HEK293 (cell line): Measurements from ENCODE around the gene PCNX4.

Experiments used
- BCL11A ChIP-seq: fragments of 450-650 bp; formaldehyde crosslinking; IDR thresholded peaks from 2 replicates; pipeline ENCODE4 v1.5.1; 2016; ENCODE audit warnings: low read depth, missing biosample characterization, missing genetic modification characterization
- CTCF ChIP-seq: fragments of 450-650 bp; formaldehyde crosslinking; IDR thresholded peaks from 2 replicates; pipeline ENCODE4 v1.5.1; 2016; ENCODE audit warnings: missing biosample characterization, missing genetic modification characterization
- GLIS1 ChIP-seq: fragments of 450-650 bp; formaldehyde crosslinking; IDR thresholded peaks from 2 replicates; pipeline ENCODE4 v1.5.1; 2016; ENCODE audit warnings: missing biosample characterization, missing genetic modification characterization
- PRDM1 ChIP-seq: fragments of 450-650 bp; formaldehyde crosslinking; IDR thresholded peaks from 2 replicates; pipeline ENCODE4; 2016; ENCODE audit warnings: missing biosample characterization, missing genetic modification characterization
- SP2 ChIP-seq: fragments of 450-650 bp; formaldehyde crosslinking; IDR thresholded peaks from 2 replicates; pipeline ENCODE4 v1.5.1; 2016; ENCODE audit warnings: missing biosample characterization, missing genetic modification characterization
- SP7 ChIP-seq: fragments of 450-650 bp; formaldehyde crosslinking; IDR thresholded peaks from 2 replicates; pipeline ENCODE4 v1.5.1; 2016; ENCODE audit warnings: missing biosample characterization, missing genetic modification characterization
- ZBTB20 ChIP-seq: fragments of 450-650 bp; formaldehyde crosslinking; IDR thresholded peaks from 2 replicates; pipeline ENCODE4 v1.5.1; 2016; ENCODE audit warnings: missing biosample characterization, missing genetic modification characterization
- ZNF114 ChIP-seq: fragments of 450-650 bp; formaldehyde crosslinking; IDR thresholded peaks from 2 replicates; pipeline ENCODE4 v1.5.0; 2017; ENCODE audit warnings: missing biosample characterization, missing genetic modification characterization
- ZNF146 ChIP-seq: fragments of 450-650 bp; formaldehyde crosslinking; IDR thresholded peaks from 2 replicates; pipeline ENCODE4 v1.5.1; 2016; ENCODE audit warnings: missing biosample characterization, missing genetic modification characterization
- ZNF184 ChIP-seq: fragments of 450-650 bp; IDR thresholded peaks from 2 replicates; pipeline ENCODE4 v1.5.1; 2018; ENCODE audit warnings: missing biosample characterization, mild to moderate bottlenecking, missing genetic modification characterization
- ZNF211 ChIP-seq: fragments of 450-650 bp; formaldehyde crosslinking; IDR thresholded peaks from 2 replicates; pipeline ENCODE4 v1.5.1; 2016; ENCODE audit warnings: low read depth, missing biosample characterization, missing genetic modification characterization
- ZNF214 ChIP-seq: fragments of 450-650 bp; formaldehyde crosslinking; IDR thresholded peaks from 2 replicates; pipeline ENCODE4 v1.5.1; 2017; ENCODE audit warnings: missing biosample characterization, mild to moderate bottlenecking, missing genetic modification characterization, borderline replicate concordance
- ZNF274 ChIP-seq, 2 experiments: fragments of 200-500 bp in 1 of 2; fragments of 450-650 bp in 1 of 2; sonication (Bioruptor generic) in 1 of 2; formaldehyde crosslinking in 1 of 2; IDR thresholded peaks; 2 replicates each; pipeline versions ENCODE4 v1.5.1 to v1.6.1; 2014 to 2016; ENCODE audit warnings: borderline replicate concordance in 1 of 2, inconsistent platforms in 1 of 2, low read length in 1 of 2, missing biosample characterization in 1 of 2, missing genetic modification characterization in 1 of 2
- ZNF394 ChIP-seq: fragments of 450-650 bp; formaldehyde crosslinking; IDR thresholded peaks from 2 replicates; pipeline ENCODE4 v1.5.1; 2016; ENCODE audit warnings: missing biosample characterization, missing genetic modification characterization, mild to moderate bottlenecking, moderate library complexity, borderline replicate concordance
- ZNF426 ChIP-seq: fragments of 450-650 bp; formaldehyde crosslinking; IDR thresholded peaks from 2 replicates; pipeline ENCODE4 v1.5.1; 2017; ENCODE audit warnings: missing biosample characterization, missing genetic modification characterization, mild to moderate bottlenecking, inconsistent platforms, moderate library complexity
- ZNF555 ChIP-seq: fragments of 450-650 bp; formaldehyde crosslinking; conservative IDR thresholded peaks from 2 replicates; pipeline ENCODE4 v1.5.1; 2017; ENCODE audit warnings: missing biosample characterization, mild to moderate bottlenecking, missing genetic modification characterization, inconsistent platforms
- ZNF571 ChIP-seq: fragments of 450-650 bp; formaldehyde crosslinking; IDR thresholded peaks from 2 replicates; pipeline ENCODE4 v1.5.0; 2017; ENCODE audit warnings: missing biosample characterization, missing genetic modification characterization
- ZNF610 ChIP-seq: fragments of 450-650 bp; formaldehyde crosslinking; IDR thresholded peaks from 2 replicates; pipeline ENCODE4 v1.5.1; 2016; ENCODE audit warnings: missing biosample characterization, missing genetic modification characterization, borderline replicate concordance
- ZNF629 ChIP-seq: fragments of 450-650 bp; formaldehyde crosslinking; IDR thresholded peaks from 2 replicates; pipeline ENCODE4 v1.5.1; 2017; ENCODE audit warnings: missing biosample characterization, missing genetic modification characterization
- ZNF660 ChIP-seq: fragments of 450-650 bp; IDR thresholded peaks from 2 replicates; pipeline ENCODE4 v1.5.1; 2018; ENCODE audit warnings: missing biosample characterization, mild to moderate bottlenecking, missing genetic modification characterization
- ZNF670 ChIP-seq: fragments of 450-650 bp; formaldehyde crosslinking; IDR thresholded peaks from 2 replicates; pipeline ENCODE4 v1.5.1; 2016; ENCODE audit warnings: missing biosample characterization, missing genetic modification characterization, low read depth
- ZNF830 ChIP-seq: fragments of 450-650 bp; IDR thresholded peaks from 2 replicates; pipeline ENCODE4 v1.5.0; 2018; ENCODE audit warnings: missing biosample characterization, missing genetic modification characterization, low read depth, mild to moderate bottlenecking, moderate library complexity
- TF ChIP-seq, protein P1 (sequence below): fragments of 450-650 bp; formaldehyde crosslinking; IDR thresholded peaks from 2 replicates; pipeline ENCODE4 v1.5.1; 2016; ENCODE audit warnings: missing biosample characterization, missing genetic modification characterization
- TF ChIP-seq, protein P2 (sequence below): fragments of 450-650 bp; formaldehyde crosslinking; IDR thresholded peaks from 2 replicates; pipeline ENCODE4 v1.5.1; 2016; ENCODE audit warnings: missing biosample characterization, missing genetic modification characterization, borderline replicate concordance
- TF ChIP-seq, protein P3 (sequence below): fragments of 450-650 bp; formaldehyde crosslinking; IDR thresholded peaks from 2 replicates; pipeline ENCODE4 v1.5.1; 2016; ENCODE audit warnings: missing biosample characterization, missing genetic modification characterization
- TF ChIP-seq, protein P4 (sequence below): fragments of 450-650 bp; formaldehyde crosslinking; IDR thresholded peaks from 2 replicates; pipeline ENCODE4 v1.5.1; 2017; ENCODE audit warnings: missing biosample characterization, missing genetic modification characterization
- TF ChIP-seq, protein P5 (sequence below): fragments of 450-650 bp; formaldehyde crosslinking; IDR thresholded peaks from 2 replicates; pipeline ENCODE4 v1.5.1; 2016; ENCODE audit warnings: missing biosample characterization, missing genetic modification characterization

The PCNX4 gene

DNA sequence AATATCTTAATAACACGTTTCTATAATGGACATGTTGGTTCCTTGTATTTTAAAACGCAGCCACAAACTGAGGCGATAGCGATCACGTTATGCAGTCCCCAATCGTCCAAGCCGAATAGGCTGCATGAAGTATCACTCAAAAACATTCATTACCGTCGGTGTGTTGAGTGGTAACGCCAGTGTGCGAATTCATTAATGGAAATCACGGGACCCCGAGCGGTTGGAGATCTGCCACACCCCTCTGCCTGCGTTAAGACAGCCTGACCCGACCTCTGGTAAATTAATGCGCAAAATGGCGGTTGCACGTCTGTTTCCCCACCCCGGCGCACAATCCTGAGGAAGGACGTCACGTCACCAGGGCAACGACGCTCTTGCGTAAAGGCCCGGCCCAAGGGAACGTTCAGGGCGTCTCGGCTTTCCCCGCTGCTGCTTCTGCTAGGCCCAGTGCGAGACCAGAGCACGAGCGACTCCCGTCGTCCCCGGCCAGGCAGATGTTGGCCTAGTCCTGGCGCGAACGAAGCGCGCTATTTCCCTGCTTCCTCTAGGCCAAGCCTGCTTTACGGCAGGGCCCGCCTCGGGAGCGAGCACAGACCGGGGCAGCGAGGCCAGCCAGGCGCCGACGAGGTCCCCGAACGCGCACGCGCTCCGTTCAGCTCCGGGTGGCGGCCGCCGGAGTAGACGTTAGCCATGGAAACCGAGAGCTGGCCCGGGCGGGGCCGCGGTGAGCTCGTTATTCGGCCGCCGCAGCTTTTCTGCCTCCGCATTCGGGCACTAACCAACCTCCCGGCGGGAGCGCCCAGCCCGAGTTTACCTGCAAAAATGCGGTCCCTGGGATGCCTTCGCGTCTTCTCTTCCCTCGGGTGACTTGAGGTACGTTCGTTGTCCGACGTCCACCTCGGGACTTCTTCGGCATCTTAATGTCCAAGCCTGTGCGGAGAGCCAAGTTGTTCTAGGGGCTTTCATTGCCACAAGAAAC lies at the start of gene PCNX4 (continued):
- TF ChIP-seq, protein P1, sequence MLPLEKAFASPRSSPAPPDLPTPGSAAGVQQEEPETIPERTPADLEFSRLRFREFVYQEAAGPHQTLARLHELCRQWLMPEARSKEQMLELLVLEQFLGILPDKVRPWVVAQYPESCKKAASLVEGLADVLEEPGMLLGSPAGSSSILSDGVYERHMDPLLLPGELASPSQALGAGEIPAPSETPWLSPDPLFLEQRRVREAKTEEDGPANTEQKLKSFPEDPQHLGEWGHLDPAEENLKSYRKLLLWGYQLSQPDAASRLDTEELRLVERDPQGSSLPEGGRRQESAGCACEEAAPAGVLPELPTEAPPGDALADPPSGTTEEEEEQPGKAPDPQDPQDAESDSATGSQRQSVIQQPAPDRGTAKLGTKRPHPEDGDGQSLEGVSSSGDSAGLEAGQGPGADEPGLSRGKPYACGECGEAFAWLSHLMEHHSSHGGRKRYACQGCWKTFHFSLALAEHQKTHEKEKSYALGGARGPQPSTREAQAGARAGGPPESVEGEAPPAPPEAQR (tag by site-specific recombination): no peak
- TF ChIP-seq ZNF555 (tag by site-specific recombination): no peak
- TF ChIP-seq ZNF214: no peak
- no peak; the same call in 1 of the 2 replicates for TF ChIP-seq GLIS1
- TF ChIP-seq ZBTB20 (tag by site-specific recombination): peak; percentile 88; the same call in 1 of the 2 replicates
- TF ChIP-seq, protein P2, sequence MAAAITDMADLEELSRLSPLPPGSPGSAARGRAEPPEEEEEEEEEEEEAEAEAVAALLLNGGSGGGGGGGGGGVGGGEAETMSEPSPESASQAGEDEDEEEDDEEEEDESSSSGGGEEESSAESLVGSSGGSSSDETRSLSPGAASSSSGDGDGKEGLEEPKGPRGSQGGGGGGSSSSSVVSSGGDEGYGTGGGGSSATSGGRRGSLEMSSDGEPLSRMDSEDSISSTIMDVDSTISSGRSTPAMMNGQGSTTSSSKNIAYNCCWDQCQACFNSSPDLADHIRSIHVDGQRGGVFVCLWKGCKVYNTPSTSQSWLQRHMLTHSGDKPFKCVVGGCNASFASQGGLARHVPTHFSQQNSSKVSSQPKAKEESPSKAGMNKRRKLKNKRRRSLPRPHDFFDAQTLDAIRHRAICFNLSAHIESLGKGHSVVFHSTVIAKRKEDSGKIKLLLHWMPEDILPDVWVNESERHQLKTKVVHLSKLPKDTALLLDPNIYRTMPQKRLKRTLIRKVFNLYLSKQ (tag by site-specific recombination): no peak
- no peak for TF ChIP-seq ZNF211 (tag by site-specific recombination)
- no peak for TF ChIP-seq BCL11A (tag by site-specific recombination)
- no peak for TF ChIP-seq ZNF670 (tag by site-specific recombination)
- no peak for TF ChIP-seq ZNF571 (tag by site-specific recombination)
- TF ChIP-seq ZNF114 (tag by site-specific recombination): no peak
- no peak for TF ChIP-seq ZNF146 (tag by site-specific recombination)
- TF ChIP-seq ZNF660 (tag by site-specific recombination): peak; percentile 20; the same call in 1 of the 2 replicates
- TF ChIP-seq SP7 (tag by site-specific recombination): peak; percentile 58; the same call in 1 of the 2 replicates
- TF ChIP-seq ZNF274 (IDR thresholded peaks at IDR 0.05; ENCODE audit: low read length): no peak
- TF ChIP-seq ZNF274 (tag by site-specific recombination; IDR thresholded peaks at IDR 0.05; ENCODE audit: borderline replicate concordance): no peak
- no peak for TF ChIP-seq ZNF830 (tag by site-specific recombination)
- no peak for TF ChIP-seq ZNF610 (tag by site-specific recombination)
- TF ChIP-seq, protein P3, sequence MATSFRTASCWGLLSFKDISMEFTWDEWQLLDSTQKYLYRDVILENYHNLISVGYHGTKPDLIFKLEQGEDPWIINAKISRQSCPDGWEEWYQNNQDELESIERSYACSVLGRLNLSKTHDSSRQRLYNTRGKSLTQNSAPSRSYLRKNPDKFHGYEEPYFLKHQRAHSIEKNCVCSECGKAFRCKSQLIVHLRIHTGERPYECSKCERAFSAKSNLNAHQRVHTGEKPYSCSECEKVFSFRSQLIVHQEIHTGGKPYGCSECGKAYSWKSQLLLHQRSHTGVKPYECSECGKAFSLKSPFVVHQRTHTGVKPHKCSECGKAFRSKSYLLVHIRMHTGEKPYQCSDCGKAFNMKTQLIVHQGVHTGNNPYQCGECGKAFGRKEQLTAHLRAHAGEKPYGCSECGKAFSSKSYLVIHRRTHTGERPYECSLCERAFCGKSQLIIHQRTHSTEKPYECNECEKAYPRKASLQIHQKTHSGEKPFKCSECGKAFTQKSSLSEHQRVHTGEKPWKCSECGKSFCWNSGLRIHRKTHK (tag by site-specific recombination): no peak
- TF ChIP-seq ZNF426: no peak
- TF ChIP-seq, protein P4, sequence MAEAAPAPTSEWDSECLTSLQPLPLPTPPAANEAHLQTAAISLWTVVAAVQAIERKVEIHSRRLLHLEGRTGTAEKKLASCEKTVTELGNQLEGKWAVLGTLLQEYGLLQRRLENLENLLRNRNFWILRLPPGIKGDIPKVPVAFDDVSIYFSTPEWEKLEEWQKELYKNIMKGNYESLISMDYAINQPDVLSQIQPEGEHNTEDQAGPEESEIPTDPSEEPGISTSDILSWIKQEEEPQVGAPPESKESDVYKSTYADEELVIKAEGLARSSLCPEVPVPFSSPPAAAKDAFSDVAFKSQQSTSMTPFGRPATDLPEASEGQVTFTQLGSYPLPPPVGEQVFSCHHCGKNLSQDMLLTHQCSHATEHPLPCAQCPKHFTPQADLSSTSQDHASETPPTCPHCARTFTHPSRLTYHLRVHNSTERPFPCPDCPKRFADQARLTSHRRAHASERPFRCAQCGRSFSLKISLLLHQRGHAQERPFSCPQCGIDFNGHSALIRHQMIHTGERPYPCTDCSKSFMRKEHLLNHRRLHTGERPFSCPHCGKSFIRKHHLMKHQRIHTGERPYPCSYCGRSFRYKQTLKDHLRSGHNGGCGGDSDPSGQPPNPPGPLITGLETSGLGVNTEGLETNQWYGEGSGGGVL (tag by site-specific recombination): no peak
- TF ChIP-seq ZNF629 (tag by site-specific recombination): peak; percentile 92
- TF ChIP-seq CTCF (tag by site-specific recombination): no peak
- TF ChIP-seq SP2 (tag by site-specific recombination): peak; percentile 59
- TF ChIP-seq, protein P5, sequence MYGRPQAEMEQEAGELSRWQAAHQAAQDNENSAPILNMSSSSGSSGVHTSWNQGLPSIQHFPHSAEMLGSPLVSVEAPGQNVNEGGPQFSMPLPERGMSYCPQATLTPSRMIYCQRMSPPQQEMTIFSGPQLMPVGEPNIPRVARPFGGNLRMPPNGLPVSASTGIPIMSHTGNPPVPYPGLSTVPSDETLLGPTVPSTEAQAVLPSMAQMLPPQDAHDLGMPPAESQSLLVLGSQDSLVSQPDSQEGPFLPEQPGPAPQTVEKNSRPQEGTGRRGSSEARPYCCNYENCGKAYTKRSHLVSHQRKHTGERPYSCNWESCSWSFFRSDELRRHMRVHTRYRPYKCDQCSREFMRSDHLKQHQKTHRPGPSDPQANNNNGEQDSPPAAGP (tag by site-specific recombination): no peak
- 0 out of 2 replicates have a peak, but pooled peaks have one; percentile 21 for TF ChIP-seq ZNF184 (tag by site-specific recombination)
- TF ChIP-seq PRDM1 (tag by site-specific recombination): no peak
- no peak; the same call in none of the 2 replicates for TF ChIP-seq ZNF394 (tag by site-specific recombination)
